HuH-7.5 (cell line): Measurements from ENCODE around the gene ARL6IP4.

Experiments
- DNase-seq: peaks from one replicate; pipeline ENCODE4 v3.0.0; 2011; ENCODE audit warnings: low spot score

The ARL6IP4 gene

GRCh38 chr12:122958198-122958888 is 22.1 kb upstream of the ARL6IP4 start:
- DNase-seq: no peak

- no peak for DNase-seq
These were observed 20.8 kb upstream of the ARL6IP4 start for GRCh38 chr12:122959566-122960192.

- DNase-seq: no peak
These were observed 20.3 kb upstream of the ARL6IP4 start for GRCh38 chr12:122960193-122960569.

GRCh38 chr12:122961531-122962329 is 18.8 kb upstream of the ARL6IP4 start:
- no peak for DNase-seq

GRCh38 chr12:122963941-122964265 is 16.6 kb upstream of the ARL6IP4 start:
- DNase-seq: no peak

- no peak for DNase-seq
These were observed 15.8 kb upstream of the ARL6IP4 start for GRCh38 chr12:122964439-122965257.

GRCh38 chr12:122965321-122965751 is 15.1 kb upstream of the ARL6IP4 start:
- DNase-seq: no peak

GRCh38 chr12:122965851-122966742 is 14.4 kb upstream of the ARL6IP4 start, which contains the start of gene ABCB9:
ABCB9 (minus strand) TSS chr12:122966463; CDS start chr12:122960235, 6,228 bp downstream.
- peak; percentile 90 for DNase-seq

- no peak for DNase-seq
These were observed 13.5 kb upstream of the ARL6IP4 start for GRCh38 chr12:122966743-122967550.

GRCh38 chr12:122968104-122968503 is 12.4 kb upstream of the ARL6IP4 start:
- no peak for DNase-seq

- DNase-seq: no peak
These were observed 10.8 kb upstream of the ARL6IP4 start for GRCh38 chr12:122969676-122970075.

- DNase-seq: peak; percentile 88
These were observed 6.1 kb upstream of the ARL6IP4 start for GRCh38 chr12:122974274-122974891.

- DNase-seq: peak; percentile 88
These were observed 5.3 kb upstream of the ARL6IP4 start, which contains the start of gene OGFOD2 for GRCh38 chr12:122974892-122975789. OGFOD2 (plus strand) TSS chr12:122975244; CDS start chr12:122975252, 8 bp downstream.

GRCh38 chr12:122975790-122976647 is 4.5 kb upstream of the ARL6IP4 start:
- DNase-seq: no peak

- DNase-seq: no peak
These were observed 3.9 kb upstream of the ARL6IP4 start for GRCh38 chr12:122976648-122976975.

GRCh38 chr12:122977153-122977552 is 3.3 kb upstream of the ARL6IP4 start:
- no peak for DNase-seq

- DNase-seq: no peak
These were observed 2.7 kb upstream of the ARL6IP4 start for GRCh38 chr12:122977655-122978392.
